H1 (cell line): ENCODE results near the gene CREB3. TPM values are rescaled to one million over a fixed set of nuclear protein-coding genes. Genes with fewer than 3 reads are reported as not detected.

Experiments used
- CTCF ChIA-PET: fragments of 300-600 bp; sonication (Branson Sonifier 250); formaldehyde crosslinking; loops from one replicate; lab custom pipeline; 2021; ENCODE audit not compliant: partially characterized antibody; lab: Charles Lee
- POLR2A ChIA-PET: fragments of 300-600 bp; sonication (Branson Sonifier 250); formaldehyde crosslinking; loops from one replicate; lab custom pipeline; 2021; ENCODE audit warnings: inconsistent platforms; ENCODE audit not compliant: partially characterized antibody; lab: Charles Lee
- DNase-seq, 2 experiments: peaks; one replicate each; pipeline versions ENCODE4 v3.0.0 to v3.0.0-alpha.2; 2010 to 2022; ENCODE audit warnings: low spot score in 2 of 2, low read depth in 1 of 2, mixed read lengths in 1 of 2
- FAIRE-seq: peaks from 2 replicates; lab custom pipeline; 2011; peaks lifted over from hg19 to GRCh38; lab: Jason Lieb, UNC
- H2AFZ ChIP-seq: 2 replicates; pipeline ENCODE4 v1.8.1; 2012; ENCODE audit warnings: low read length, inconsistent platforms
- H2AK5ac ChIP-seq: 2 replicates; pipeline ENCODE4 v1.6.1; 2013; ENCODE audit warnings: low read depth, low read length
- H2BK120ac ChIP-seq: replicated peaks from 2 replicates; pipeline ENCODE3; 2013; ENCODE audit warnings: low read depth, low read length, inconsistent platforms
- H2BK12ac ChIP-seq: 2 replicates; pipeline ENCODE4 v1.6.1; 2013; ENCODE audit warnings: low read depth, low read length
- H2BK15ac ChIP-seq: 2 replicates; pipeline ENCODE4 v1.6.1; 2013; ENCODE audit warnings: low read length
- H2BK20ac ChIP-seq: 2 replicates; pipeline ENCODE4 v1.6.1; 2013; ENCODE audit warnings: low read length
- H2BK5ac ChIP-seq: 2 replicates; pipeline ENCODE4 v1.6.1; 2013; ENCODE audit warnings: low read depth, low read length
- H3K14ac ChIP-seq: 2 replicates; pipeline ENCODE4 v1.6.1; 2013; ENCODE audit warnings: inconsistent platforms; ENCODE audit not compliant: insufficient read length
- H3K18ac ChIP-seq: 2 replicates; pipeline ENCODE4 v1.6.1; 2013; ENCODE audit warnings: low read length; ENCODE audit errors: extremely low read depth
- H3K23ac ChIP-seq: 2 replicates; pipeline ENCODE4 v1.6.1; 2013; ENCODE audit warnings: inconsistent platforms; ENCODE audit not compliant: insufficient read length
- H3K23me2 ChIP-seq: 2 replicates; pipeline ENCODE4 v1.6.1; 2013; ENCODE audit warnings: low read depth, low read length
- H3K27ac ChIP-seq: 2 replicates; pipeline ENCODE4 v1.6.1; 2011; ENCODE audit warnings: low read depth, low read length, inconsistent platforms
- H3K27me3 ChIP-seq, 4 experiments: replicated peaks in 1 of 4; 1 replicate in 1 of 4; 2 replicates in 3 of 4; pipeline versions ENCODE4 v1.6.1 to v1.8.1; 2011 to 2013; ENCODE audit warnings: low read length in 3 of 4, mild to moderate bottlenecking in 3 of 4, inconsistent platforms in 2 of 4, mixed read lengths in 2 of 4, moderate library complexity in 1 of 4; ENCODE audit not compliant: control insufficient read depth in 3 of 4, insufficient read depth in 3 of 4; ENCODE audit errors: extremely low read depth in 1 of 4
- H3K36me3 ChIP-seq, 4 experiments: 2 replicates each; pipeline versions ENCODE4 v1.6.1 to v1.8.1; 2011 to 2013; ENCODE audit warnings: mild to moderate bottlenecking in 4 of 4, low read length in 3 of 4, moderate library complexity in 2 of 4, control low read depth in 1 of 4, inconsistent platforms in 1 of 4; ENCODE audit not compliant: insufficient read depth in 4 of 4, control insufficient read depth in 2 of 4
- H3K4ac ChIP-seq: replicated peaks from 2 replicates; pipeline ENCODE3; 2013; ENCODE audit warnings: low read length, low read depth, mixed read lengths, inconsistent platforms; ENCODE audit not compliant: insufficient read length
- H3K4me1 ChIP-seq, 4 experiments: replicated peaks in 1 of 4; 1 replicate in 1 of 4; 2 replicates in 3 of 4; pipeline versions ENCODE4 v1.6.1 to v1.8.1; 2011 to 2013; ENCODE audit warnings: low read length in 3 of 4, inconsistent platforms in 2 of 4, mixed read lengths in 1 of 4; ENCODE audit not compliant: insufficient read depth in 4 of 4, control insufficient read depth in 3 of 4
- H3K4me2 ChIP-seq, 2 experiments: 2 replicates each; pipeline versions ENCODE4 v1.6.1 to v1.8.1; 2011 to 2013; ENCODE audit warnings: low read depth in 2 of 2, low read length in 2 of 2, control low read depth in 1 of 2, inconsistent platforms in 1 of 2, mild to moderate bottlenecking in 1 of 2; ENCODE audit not compliant: insufficient read depth in 1 of 2
- H3K4me3 ChIP-seq, 4 experiments: fragments of 200-600, 300-600 bp in 1 of 4; sonication (generic), shearing (Covaris generic), sonication (Bioruptor Twin) in 1 of 4; 2 replicates each; pipeline versions ENCODE4 v1.5.1 to v1.8.1; 2011 to 2016; ENCODE audit warnings: low read length in 4 of 4, low read depth in 3 of 4, control low read depth in 2 of 4, inconsistent platforms in 2 of 4, mild to moderate bottlenecking in 2 of 4, mixed read lengths in 1 of 4, moderate library complexity in 1 of 4; ENCODE audit not compliant: insufficient read depth in 2 of 4; ENCODE audit errors: extremely low read depth in 1 of 4
- H3K56ac ChIP-seq: replicated peaks from 2 replicates; pipeline ENCODE3; 2013; ENCODE audit warnings: low read depth, mild to moderate bottlenecking, mixed read lengths, low read length, inconsistent platforms; ENCODE audit not compliant: insufficient read length
- H3K79me1 ChIP-seq: 2 replicates; pipeline ENCODE4 v1.6.1; 2013; ENCODE audit warnings: low read depth, low read length, control low read depth
- H3K79me2 ChIP-seq, 2 experiments: 2 replicates each; pipeline versions ENCODE4 v1.6.1 to v1.8.1; 2012 to 2013; ENCODE audit warnings: low read length in 2 of 2, mild to moderate bottlenecking in 2 of 2, inconsistent platforms in 1 of 2; ENCODE audit not compliant: insufficient read depth in 2 of 2, control insufficient read depth in 1 of 2
- H3K9ac ChIP-seq, 4 experiments: replicated peaks in 1 of 4; 1 replicate in 1 of 4; 2 replicates in 3 of 4; pipeline versions ENCODE4 v1.6.1 to v1.8.1; 2011 to 2013; ENCODE audit warnings: low read depth in 3 of 4, low read length in 3 of 4, control low read depth in 2 of 4, mild to moderate bottlenecking in 2 of 4, moderate library complexity in 2 of 4, inconsistent platforms in 1 of 4; ENCODE audit errors: extremely low read depth in 1 of 4
- H3K9me3 ChIP-seq, 2 experiments: 2 replicates each; pipeline versions ENCODE4 v1.6.1 to v1.8.1; 2012 to 2013; ENCODE audit warnings: mild to moderate bottlenecking in 2 of 2, moderate library complexity in 2 of 2, control low read depth in 1 of 2, inconsistent platforms in 1 of 2, low read depth in 1 of 2, low read length in 1 of 2, mixed read lengths in 1 of 2; ENCODE audit not compliant: insufficient read depth in 2 of 2
- H4K20me1 ChIP-seq, 2 experiments: replicated peaks in 1 of 2; 2 replicates each; pipeline versions ENCODE3 to v1.8.1; 2011 to 2013; ENCODE audit warnings: inconsistent platforms in 2 of 2, low read length in 2 of 2, mild to moderate bottlenecking in 1 of 2; ENCODE audit not compliant: insufficient read depth in 2 of 2, control insufficient read depth in 1 of 2
- H4K5ac ChIP-seq: 2 replicates; pipeline ENCODE4 v1.6.1; 2013; ENCODE audit warnings: low read length, low read depth, mixed read lengths, inconsistent platforms; ENCODE audit not compliant: insufficient read length
- H4K8ac ChIP-seq: 2 replicates; pipeline ENCODE4 v1.8.0; 2013; ENCODE audit warnings: mild to moderate bottlenecking, moderate library complexity, low read length, inconsistent platforms; ENCODE audit not compliant: insufficient read depth; ENCODE audit errors: extremely low read depth
- H4K91ac ChIP-seq: replicated peaks from 2 replicates; pipeline ENCODE3; 2013; ENCODE audit warnings: low read length, mixed read lengths, inconsistent platforms; ENCODE audit not compliant: insufficient read length
- CHD1 ChIP-seq: IDR thresholded peaks from 2 replicates; pipeline ENCODE4 v1.6.1; 2012; ENCODE audit warnings: low read depth, low read length, improper control_type of control experiment
- KDM4A ChIP-seq: IDR thresholded peaks from one replicate; pipeline ENCODE4 v1.7.1; 2012; ENCODE audit warnings: low read depth, mild to moderate bottlenecking, moderate library complexity, low read length, inconsistent platforms; ENCODE audit not compliant: severe bottlenecking
- POLR2A ChIP-seq, 2 experiments: IDR thresholded peaks; 1 replicate in 1 of 2; 2 replicates in 1 of 2; pipeline ENCODE4 v1.6.1; 2011; ENCODE audit warnings: low read depth in 2 of 2, low read length in 2 of 2, mild to moderate bottlenecking in 2 of 2; ENCODE audit errors: control extremely low read depth in 1 of 2
- POLR2AphosphoS5 ChIP-seq: IDR thresholded peaks from 2 replicates; pipeline ENCODE4 v1.6.1; 2011; ENCODE audit warnings: low read depth, low read length
- SP2 ChIP-seq: IDR thresholded peaks from 2 replicates; pipeline ENCODE4 v1.6.1; 2012; ENCODE audit warnings: mild to moderate bottlenecking, low read length, inconsistent platforms
- WGBS, 2 experiments: shearing (Covaris generic) in 1 of 2; methylation state at CpG; one replicate each; pipeline versions ENCODE4 v1.1.6 to v1.1.7; 2013 to 2015; ENCODE audit warnings: low lambda C conversion rate in 2 of 2, mixed read lengths in 2 of 2, inconsistent platforms in 1 of 2, low coverage in 1 of 2, missing lambda C conversion rate in 1 of 2; ENCODE audit not compliant: insufficient replicate concordance in 2 of 2, insufficient coverage in 1 of 2, insufficient read length in 1 of 2; ENCODE audit errors: extremely low coverage in 1 of 2, missing lambda C conversion rate in 1 of 2; 5-methylcytosine and 5-hydroxymethylcytosine counted together
- polyA plus RNA-seq, 7 experiments: library from polyadenylated mRNA; depleted of rRNA in 3 of 7; stranded (reverse) in 5 of 7; unstranded in 2 of 7; fragments of >200 nt in 5 of 7; fragments of 200-250 nt in 2 of 7; gene quantifications; 1 replicate in 5 of 7; 2 replicates in 1 of 7; 4 replicates in 1 of 7; pipeline versions ENCODE4 v1.2.1 to v1.2.3, GENCODE V29; 2011 to 2013; ENCODE audit warnings: missing spikeins in 2 of 7, mixed read lengths in 2 of 7
- total RNA-seq: library from RNA; stranded (reverse); fragmentation: NEBNext Ultra II Directional; extraction: Animal tissue kit (Norgen Biotek cat#: 25700); gene quantifications from 2 replicates; pipeline ENCODE4 v1.2.1, GENCODE V29; 2021

CREB3 gene
- total and polyA plus RNA-seq, 2 of the 8 experiments (the other 6 are each of a cell fraction or from before 2014, with no cell fraction given): 24.4 to 25.7 TPM

GRCh38 chr9:35691334-35691650 is 41.2 kb upstream of the CREB3 start:
- no peak overlapping the region for H3K27ac ChIP-seq
- 0 out of 2 replicates have a peak overlapping the region, but pooled peaks have one; percentile 98 for H2BK15ac ChIP-seq
- CTCF ChIA-PET: interaction anchor here (0.8 to 14.1 kb wide), 14 partner anchors 10 to 214 kb away, joined by 3 to 347 read pairs (median 4); partner anchors contain the start of genes ARHGEF39, CA9, CCDC107 and RMRP
- peak overlapping the region; percentile 60; the same call in 1 of the 2 replicates for H2BK5ac ChIP-seq
- H3K4me2 ChIP-seq: peak overlapping the region; percentile 84 to 90
- H2AFZ ChIP-seq: peak overlapping the region; percentile 95
- H2BK120ac ChIP-seq: no peak overlapping the region
- peaks cover 12% of the 10 kb centered on the region for H3K23me2 ChIP-seq
- 16% methylated on average over 10 of the region's 10 CpGs; no CpG with 5 or more reads in 1 of the 2 experiments for WGBS, 2 experiments
- H3K56ac ChIP-seq: no peak overlapping the region
- H4K91ac ChIP-seq: no peak overlapping the region
- no peak for DNase-seq
- H3K18ac ChIP-seq: peak overlapping the region; percentile 88; the same call in 1 of the 2 replicates
- peaks cover 2% of the 10 kb centered on the region; the same call in 1 of the 2 replicates for H3K79me1 ChIP-seq
- H3K27me3 ChIP-seq: no peaks in the 10 kb centered on the region
- peaks cover 0 to 6% (median 4%) of the 10 kb centered on the region in 4 experiments; a peak in 4 of 8 replicates for H3K36me3 ChIP-seq
- no peak overlapping the region for H3K23ac ChIP-seq
- no peak for FAIRE-seq
- no peak overlapping the region for H2AK5ac ChIP-seq
- peak in 1 of 2 experiments; percentile 55; a peak in 2 of 3 replicates for TF ChIP-seq POLR2A (IDR thresholded peaks at IDR 0.05; ENCODE audit: control extremely low read depth in 1 of 2, low read depth in 2 of 2, low read length in 2 of 2)
- no peak for TF ChIP-seq SP2
- 0 out of 2 replicates have a peak, but pooled peaks have one; percentile 41 for TF ChIP-seq POLR2AphosphoS5
- TF ChIP-seq CHD1: no peak
- peak; percentile 1 for TF ChIP-seq KDM4A
- peak overlapping the region in 1 of 4 experiments; percentile 45; a peak in 1 of 7 replicates for H3K9ac ChIP-seq
- no peak overlapping the region for H3K14ac ChIP-seq
- peaks cover 6 to 15% (median 8%) of the 10 kb centered on the region in 4 experiments; a peak in 6 of 7 replicates for H3K4me1 ChIP-seq
- no peak overlapping the region for H3K4ac ChIP-seq
- peaks cover 0 to 21% of the 10 kb centered on the region in 2 experiments; a peak in 2 of 4 replicates for H3K79me2 ChIP-seq
- H2BK12ac ChIP-seq: peak overlapping the region; percentile 45; the same call in 1 of the 2 replicates
- H3K4me3 ChIP-seq: peak overlapping the region; percentile 72 to 99 (median 82)
- peaks cover 4 to 6% of the 10 kb centered on the region in 2 experiments for H4K20me1 ChIP-seq
- H3K9me3 ChIP-seq: no peaks in the 10 kb centered on the region
- POLR2A ChIA-PET: interaction anchor here (0.9 to 14.9 kb wide), 19 partner anchors 10 to 612 kb away, joined by 3 to 158 read pairs (median 5); partner anchors contain the start of genes ARHGEF39, CA9, CCDC107 and CREB3
- peak overlapping the region; percentile 62 for H4K5ac ChIP-seq
- 0 out of 2 replicates have a peak overlapping the region, but pooled peaks have one; percentile 1 for H2BK20ac ChIP-seq
- no peak overlapping the region for H4K8ac ChIP-seq
